ENCODE results near the gene SULF2. TPM values are rescaled to one million over a fixed set of nuclear protein-coding genes. Genes with fewer than 3 reads are reported as not detected.

The SULF2 gene
- total RNA-seq, 1 experiment from 2014 or later = 66.1 TPM

- ChIA-PET POLR2A (no interaction called here), CTCF (no interaction called here)
- Mint-ChIP-seq H3K27me3 (ENCODE audit: insufficient read depth, unreplicated experiment) (no peaks in the 10 kb centered on the region), H3K36me3 (ENCODE audit: insufficient read depth, unreplicated experiment) (peaks cover 7% of the 10 kb centered on the region), H3K9me3 (ENCODE audit: unreplicated experiment) (no peaks in the 10 kb centered on the region), H3K4me3 (ENCODE audit: unreplicated experiment) (no peak overlapping the region), H3K27ac (ENCODE audit: unreplicated experiment) (no peak overlapping the region), H3K4me1 (ENCODE audit: low read depth, unreplicated experiment) (no peaks in the 10 kb centered on the region)
- DNase-seq = no peak
- no peak overlapping the region for H3K4me3 ChIP-seq (ENCODE audit: low read depth, low read length)
- no peaks in the 10 kb centered on the region for H3K4me1 ChIP-seq
- H3K36me3 ChIP-seq (ENCODE audit: control insufficient read depth, insufficient read depth, low read length) = no peaks in the 10 kb centered on the region
- intact Hi-C loops (cut with micrococcal nuclease; ENCODE audit: unreplicated experiment) = no loop called here
- H3K9me3 ChIP-seq = no peaks in the 10 kb centered on the region
- TF ChIP-seq CTCF (IDR thresholded peaks at IDR 0.05; ENCODE audit: insufficient read depth in 1 of 2, low read depth in 1 of 2, low read length in 1 of 2, severe bottlenecking in 1 of 2, unreplicated experiment in 1 of 2) = no peak
- H3K27me3 ChIP-seq (replicated peaks; ENCODE audit: control insufficient read depth, insufficient read depth, low read length) = no peaks in the 10 kb centered on the region
- no TSS peak for BruUV-seq (replicated peaks)
Observed at GRCh38 chr20:47754388-47754715, 30.9 kb downstream of the SULF2 start.

DNA sequence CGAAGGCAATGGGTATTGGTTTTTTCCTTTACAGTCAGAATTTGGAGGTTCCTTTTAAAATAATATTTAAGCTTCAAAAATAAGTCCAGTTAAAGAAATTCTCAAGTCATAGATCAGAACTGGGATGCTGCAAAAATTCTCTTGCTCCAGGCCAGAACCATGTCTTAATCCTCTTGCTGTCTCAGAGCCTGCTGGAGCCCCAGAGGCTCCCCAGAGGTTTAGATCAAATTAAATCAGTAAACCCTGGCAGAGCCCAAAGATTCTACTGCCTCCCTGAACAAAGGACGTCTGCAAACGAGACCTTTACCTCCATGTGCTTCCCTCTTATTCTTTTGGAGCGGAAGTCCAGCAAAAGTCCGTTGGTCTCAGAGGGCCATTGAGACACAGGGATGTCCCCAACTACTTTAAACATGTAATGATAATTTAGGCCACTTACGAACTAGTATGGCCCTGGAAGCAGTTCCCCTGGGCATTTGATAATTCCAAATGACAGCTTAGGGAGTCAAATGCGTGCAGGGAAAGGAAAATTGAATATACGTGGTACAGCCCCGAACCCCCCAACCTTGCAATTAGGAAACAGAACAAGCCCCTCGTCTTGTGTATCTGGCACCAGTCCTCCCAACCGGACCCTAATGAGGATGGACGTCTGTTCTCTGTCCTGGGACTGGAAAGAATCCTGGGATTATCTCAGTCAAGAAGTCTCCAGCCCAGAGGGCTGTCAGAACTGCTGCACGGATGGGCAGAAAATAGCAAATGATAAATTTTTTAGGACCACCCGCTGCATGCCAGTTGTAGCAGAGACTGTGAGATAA lies 31.5 kb downstream of the SULF2 start:
- no peaks in the 10 kb centered on the region for H3K9me3 ChIP-seq
- H3K27ac Mint-ChIP-seq (ENCODE audit: unreplicated experiment) = no peak overlapping the region
- H3K4me1 ChIP-seq = no peaks in the 10 kb centered on the region
- ChIA-PET CTCF (no interaction called here), POLR2A (no interaction called here)
- H3K4me3 Mint-ChIP-seq (ENCODE audit: unreplicated experiment) = no peak overlapping the region
- no peak for DNase-seq
- H3K27me3 Mint-ChIP-seq (ENCODE audit: insufficient read depth, unreplicated experiment) = no peaks in the 10 kb centered on the region
- H3K4me1 Mint-ChIP-seq (ENCODE audit: low read depth, unreplicated experiment) = no peaks in the 10 kb centered on the region
- no peak for TF ChIP-seq CTCF (IDR thresholded peaks at IDR 0.05; ENCODE audit: insufficient read depth in 1 of 2, low read depth in 1 of 2, low read length in 1 of 2, severe bottlenecking in 1 of 2, unreplicated experiment in 1 of 2)
- no TSS peak for BruUV-seq (replicated peaks)
- peaks cover 7% of the 10 kb centered on the region for H3K36me3 Mint-ChIP-seq (ENCODE audit: insufficient read depth, unreplicated experiment)
- H3K36me3 ChIP-seq (ENCODE audit: control insufficient read depth, insufficient read depth, low read length) = no peaks in the 10 kb centered on the region
- no peak overlapping the region for H3K4me3 ChIP-seq (ENCODE audit: low read depth, low read length)
- H3K9me3 Mint-ChIP-seq (ENCODE audit: unreplicated experiment) = no peaks in the 10 kb centered on the region
- intact Hi-C loops (cut with micrococcal nuclease; ENCODE audit: unreplicated experiment) = no loop called here
- H3K27me3 ChIP-seq (replicated peaks; ENCODE audit: control insufficient read depth, insufficient read depth, low read length) = no peaks in the 10 kb centered on the region

GRCh38 chr20:47751449-47751848 lies 33.8 kb downstream of the SULF2 start:
- Histone ChIP-seq H3K9me3 (no peaks in the 10 kb centered on the region), H3K36me3 (ENCODE audit: control insufficient read depth, insufficient read depth, low read length) (no peaks in the 10 kb centered on the region), H3K4me3 (ENCODE audit: low read depth, low read length) (no peak overlapping the region), H3K4me1 (no peaks in the 10 kb centered on the region), H3K27me3 (replicated peaks; ENCODE audit: control insufficient read depth, insufficient read depth, low read length) (no peaks in the 10 kb centered on the region)
- Mint-ChIP-seq H3K9me3 (ENCODE audit: unreplicated experiment) (no peaks in the 10 kb centered on the region), H3K4me1 (ENCODE audit: low read depth, unreplicated experiment) (no peaks in the 10 kb centered on the region), H3K27ac (ENCODE audit: unreplicated experiment) (no peak overlapping the region), H3K36me3 (ENCODE audit: insufficient read depth, unreplicated experiment) (peaks cover 7% of the 10 kb centered on the region), H3K27me3 (ENCODE audit: insufficient read depth, unreplicated experiment) (no peaks in the 10 kb centered on the region), H3K4me3 (ENCODE audit: unreplicated experiment) (no peak overlapping the region)
- TF ChIP-seq CTCF (IDR thresholded peaks at IDR 0.05; ENCODE audit: insufficient read depth in 1 of 2, low read depth in 1 of 2, low read length in 1 of 2, severe bottlenecking in 1 of 2, unreplicated experiment in 1 of 2) = no peak
- CTCF ChIA-PET = no interaction called here
- intact Hi-C loops (cut with micrococcal nuclease; ENCODE audit: unreplicated experiment) = no loop called here
- no TSS peak for BruUV-seq (replicated peaks)
- POLR2A ChIA-PET = no interaction called here
- DNase-seq = no peak

Measured in Caco-2 (cell line).